Motor neuron (in vitro differentiated cells): ENCODE results near the gene RAP2C. TPM values are rescaled to one million over a fixed set of nuclear protein-coding genes. Genes with fewer than 3 reads are reported as not detected.
A peak's percentile ranks its signal among the peaks of the same experiment; 100 is the strongest.
"Not testable (repeated sequence)": the region's sequence is repeated elsewhere in the genome, so short reads cannot be mapped to it uniquely, and the experiment has no call there.

Source experiments
- ATAC-seq, 8 experiments: fragments of 200-7000 bp; cut with Tn5 transposase; replicated peaks in 6 of 8; 2 replicates each; pipeline ENCODE4 v1.8.0; 2021; ENCODE audit warnings: mild to moderate bottlenecking in 8 of 8, moderate library complexity in 8 of 8
- H3K27ac ChIP-seq, 2 donors: fragments of 250-450 bp; sonication (Bioruptor Pico); 2 replicates each; pipeline ENCODE4 v1.9.0; 2021; ENCODE audit warnings: antibody characterized with exemption in 2 of 2, mild to moderate bottlenecking in 2 of 2, moderate library complexity in 1 of 2
- H3K4me1 ChIP-seq, 2 donors: fragments of 250-450 bp; sonication (Bioruptor Pico); replicated peaks in 1 of 2; 2 replicates each; pipeline ENCODE4 v1.6.1; 2021; ENCODE audit warnings: antibody characterized with exemption in 2 of 2, mild to moderate bottlenecking in 2 of 2, moderate library complexity in 1 of 2
- H3K4me3 ChIP-seq, 5 donors: fragments of 250-450 bp; sonication (Bioruptor Pico); 2 replicates each; pipeline ENCODE4 v1.9.0; 2021; ENCODE audit warnings: antibody characterized with exemption in 5 of 5, mild to moderate bottlenecking in 5 of 5, moderate library complexity in 4 of 5
- WGBS, 10 experiments: fragments of 450-650 bp; shearing (Covaris generic); methylation state at CpG; one replicate each; pipeline ENCODE4 v1.0.0; 2022; 5-methylcytosine and 5-hydroxymethylcytosine counted together
- in situ Hi-C, 9 experiments: fragments of 400-800 bp; cut with MboI; loops; one replicate each; pipeline ENCODE4 v1.15.0; 2021; ENCODE audit warnings: low sequenced_read_pairs in 9 of 9, low pct_unique_long_range_greater_than_20kb in 2 of 9; ENCODE audit not compliant: unreplicated experiment in 9 of 9
- total RNA-seq, 8 experiments: library from RNA; unstranded; fragments of 300-600 nt; gene quantifications; 2 replicates each; pipeline versions ENCODE4 v1.2.3 to v1.2.4, GENCODE V29; 2022

RAP2C gene
- total RNA-seq, 8 experiments from 2014 or later = 16.6 to 34.8 (median 23.2) TPM

GRCh38 chrX:132191938-132192337, 27.3 kb downstream of the RAP2C start:
- ATAC-seq = no peak
- in situ Hi-C loops = no loop called here
- WGBS, 10 experiments = 83% methylated on average over 1 of the region's 1 CpG; no CpG with 5 or more reads in 9 of the 10 experiments
- Histone ChIP-seq H3K4me1 (no peaks in the 10 kb centered on the region), H3K4me3 (no peak overlapping the region), H3K27ac (no peak overlapping the region)

DNA sequence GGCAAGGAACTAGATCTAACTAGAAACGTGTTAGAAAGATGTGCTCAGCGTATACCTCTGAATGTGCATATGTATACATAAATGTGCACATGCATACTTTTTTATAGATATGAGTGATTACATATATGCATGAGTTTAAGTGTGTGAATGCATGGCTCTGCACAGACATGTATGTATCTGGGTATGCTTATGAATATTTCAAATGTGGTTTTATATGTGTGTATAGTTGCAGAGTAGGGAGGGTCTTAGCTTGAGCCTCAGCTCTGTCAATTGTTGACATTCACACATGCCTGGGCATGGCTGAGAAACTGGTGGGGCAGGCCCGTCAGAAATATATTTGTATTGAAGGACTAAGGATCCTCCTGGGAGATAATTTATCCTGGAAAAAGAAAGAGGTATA, 31.1 kb downstream of the RAP2C start:
- ATAC-seq = peak in 3 of 8 experiments; percentile 56 to 96 (median 68)
- WGBS, 10 experiments = 0 to 80% (median 52%) methylated on average over 1 to 3 of the region's 3 CpGs; no CpG with 5 or more reads in 6 of the 10 experiments
- Histone ChIP-seq H3K4me1 (no peaks in the 10 kb centered on the region), H3K27ac (no peak overlapping the region), H3K4me3 (no peak overlapping the region)
- in situ Hi-C loops = no loop called here

DNA sequence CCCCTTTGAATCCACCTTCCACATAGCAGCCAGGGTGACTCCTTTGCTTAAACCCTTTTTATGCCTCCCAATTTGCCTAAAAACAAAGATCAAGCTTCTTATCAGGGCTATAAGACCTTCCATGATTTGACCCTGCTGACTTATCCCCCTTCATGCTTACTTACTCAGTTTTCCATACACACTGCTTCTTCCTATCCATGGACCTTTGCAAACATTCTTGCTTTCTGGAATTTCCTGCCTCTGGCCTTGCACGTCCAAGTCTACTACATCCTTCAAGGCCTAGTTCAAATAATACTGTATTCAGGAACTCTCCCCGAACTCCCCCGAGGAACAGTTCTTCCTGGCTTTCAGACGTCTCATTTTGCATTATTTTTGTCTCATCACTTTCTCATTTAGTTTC, 31.8 kb downstream of the RAP2C start:
- H3K4me3 ChIP-seq = no peak overlapping the region
- WGBS, 10 experiments = 10 to 80% (median 59%) methylated on average over 1 to 4 of the region's 4 CpGs; no CpG with 5 or more reads in 2 of the 10 experiments
- H3K4me1 ChIP-seq = no peaks in the 10 kb centered on the region
- in situ Hi-C loops = no loop called here
- no peak for ATAC-seq
- H3K27ac ChIP-seq = no peak overlapping the region

DNA sequence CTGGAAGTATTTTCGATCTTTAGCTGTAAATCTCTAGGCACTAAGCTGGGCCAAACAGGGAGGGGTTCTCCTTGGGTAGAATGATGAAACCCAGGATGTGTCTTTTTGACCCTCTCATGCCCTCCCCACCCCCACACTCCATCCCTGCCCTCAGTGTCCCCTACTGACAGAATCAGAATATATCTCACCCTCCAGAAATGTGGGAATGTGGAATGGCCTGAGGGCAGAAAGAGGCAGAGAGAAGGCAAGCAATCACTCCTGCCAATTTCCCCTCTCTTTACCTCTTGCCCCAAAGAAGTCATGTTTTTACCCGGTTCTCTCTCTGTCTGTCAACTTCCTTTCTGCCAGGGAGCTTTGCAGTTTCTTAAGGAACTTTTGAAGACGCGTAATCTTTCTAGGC, 34.4 kb downstream of the RAP2C start:
- WGBS, 10 experiments = 75 to 88% (median 78%) methylated on average over 1 to 3 of the region's 4 CpGs; no CpG with 5 or more reads in 6 of the 10 experiments
- Histone ChIP-seq H3K27ac (no peak overlapping the region), H3K4me3 (no peak overlapping the region), H3K4me1 (no peaks in the 10 kb centered on the region)
- ATAC-seq = no peak
- in situ Hi-C loops = no loop called here

- H3K4me3 ChIP-seq = no peak overlapping the region
- H3K27ac ChIP-seq = no peak overlapping the region
- WGBS, 10 experiments = 0 to 80% (median 73%) methylated on average over 1 to 3 of the region's 7 CpGs; no CpG with 5 or more reads in 6 of the 10 experiments
- ATAC-seq = peak in 1 of 8 experiments; percentile 36
- in situ Hi-C loops = no loop called here
- no peaks in the 10 kb centered on the region for H3K4me1 ChIP-seq
These were observed 37.9 kb downstream of the RAP2C start for GRCh38 chrX:132181364-132181763.

DNA sequence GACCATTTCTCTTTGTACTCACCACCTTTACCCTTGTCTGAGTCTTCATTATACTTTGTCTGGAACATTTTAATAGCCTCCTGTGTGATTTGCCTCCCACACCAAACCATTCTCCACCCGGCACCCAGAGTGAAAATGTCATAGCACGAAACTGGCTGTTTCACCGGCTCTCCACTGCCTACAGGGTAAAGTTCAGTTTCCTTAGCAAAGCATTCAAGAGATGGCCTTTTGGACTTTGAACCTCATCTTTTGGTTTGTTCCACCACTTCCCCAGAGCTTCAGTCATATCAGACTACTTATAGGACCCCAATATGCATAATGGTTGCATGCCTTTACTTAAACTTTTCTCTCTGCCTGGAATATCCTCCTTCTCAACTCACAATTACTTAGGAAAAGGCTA, 38.3 kb downstream of the RAP2C start:
- WGBS, 10 experiments = 50 to 93% (median 53%) methylated on average over 2 to 3 of the region's 3 CpGs; no CpG with 5 or more reads in 7 of the 10 experiments
- in situ Hi-C loops = no loop called here
- H3K4me3 ChIP-seq = no peak overlapping the region
- H3K4me1 ChIP-seq = no peaks in the 10 kb centered on the region
- ATAC-seq = no peak
- no peak overlapping the region for H3K27ac ChIP-seq

DNA sequence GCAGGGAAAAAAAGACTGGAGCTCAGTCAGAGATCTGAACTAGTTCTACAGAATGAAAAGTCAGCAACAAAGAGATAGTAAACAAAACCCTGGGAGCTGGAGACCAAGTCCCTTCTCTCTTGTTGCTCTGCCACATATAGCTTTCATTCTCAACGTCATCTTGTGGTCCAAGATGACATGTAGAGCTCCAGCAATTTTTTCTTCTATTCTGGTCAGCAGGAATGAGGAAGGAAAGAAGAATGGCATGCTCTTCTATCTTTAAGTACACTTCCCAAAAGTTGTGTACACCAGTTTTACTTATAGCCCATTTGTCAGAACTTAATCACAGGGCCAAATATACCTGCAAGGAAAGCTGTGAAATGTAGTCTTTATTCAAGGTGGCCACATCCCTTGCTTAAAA, 45.6 kb downstream of the RAP2C start:
- no peaks in the 10 kb centered on the region for H3K4me1 ChIP-seq
- in situ Hi-C loops = no loop called here
- H3K4me3 ChIP-seq = no peak overlapping the region
- ATAC-seq = no peak
- WGBS, 10 experiments = 30 to 100% (median 100%) methylated on average over 1 of the region's 1 CpG; no CpG with 5 or more reads in 7 of the 10 experiments
- no peak overlapping the region for H3K27ac ChIP-seq

GRCh38 chrX:132171881-132172280, 47.4 kb downstream of the RAP2C start:
- H3K4me1 ChIP-seq = no peaks in the 10 kb centered on the region
- H3K27ac ChIP-seq = no peak overlapping the region
- 33 to 100% (median 81%) methylated on average over 1 to 3 of the region's 3 CpGs; no CpG with 5 or more reads in 5 of the 10 experiments for WGBS, 10 experiments
- in situ Hi-C loops = no loop called here
- ATAC-seq = no peak
- no peak overlapping the region for H3K4me3 ChIP-seq

GRCh38 chrX:132171478-132171877, 47.8 kb downstream of the RAP2C start:
- WGBS, 10 experiments = 14 to 92% (median 45%) methylated on average over 2 to 3 of the region's 3 CpGs; no CpG with 5 or more reads in 6 of the 10 experiments
- ATAC-seq = no peak
- no peak overlapping the region for H3K27ac ChIP-seq
- no peaks in the 10 kb centered on the region for H3K4me1 ChIP-seq
- in situ Hi-C loops = no loop called here
- no peak overlapping the region for H3K4me3 ChIP-seq

DNA sequence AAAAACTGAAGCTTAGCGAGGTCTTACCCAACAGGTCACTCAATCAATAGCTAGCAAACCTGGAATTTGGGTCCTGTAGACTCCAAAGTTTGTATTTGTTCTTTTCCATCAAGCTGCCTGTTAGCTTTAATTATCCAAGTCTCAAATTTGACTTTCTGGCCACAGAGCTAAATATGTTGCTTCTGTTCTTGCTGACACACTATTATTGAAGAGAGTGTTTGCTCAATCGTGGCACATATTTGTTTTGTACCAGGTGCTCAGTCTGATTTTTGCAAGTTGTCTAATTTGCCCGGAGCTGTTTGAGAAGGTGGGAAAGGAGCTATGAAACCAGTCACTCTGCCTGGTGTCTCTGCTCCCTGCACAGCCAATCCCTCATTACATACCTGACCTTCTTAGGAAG, 49.7 kb downstream of the RAP2C start:
- Histone ChIP-seq H3K4me3 (no peak overlapping the region), H3K4me1 (no peaks in the 10 kb centered on the region), H3K27ac (no peak overlapping the region)
- WGBS, 10 experiments = 15 to 100% (median 54%) methylated on average over 1 to 3 of the region's 3 CpGs; no CpG with 5 or more reads in 6 of the 10 experiments
- ATAC-seq = no peak
- in situ Hi-C loops = no loop called here

- no peak for ATAC-seq
- in situ Hi-C loops = no loop called here
- H3K4me1 ChIP-seq = no peaks in the 10 kb centered on the region
- H3K4me3 ChIP-seq = no peak overlapping the region
- H3K27ac ChIP-seq = no peak overlapping the region
These were observed 53.6 kb downstream of the RAP2C start for GRCh38 chrX:132165651-132166050.

DNA sequence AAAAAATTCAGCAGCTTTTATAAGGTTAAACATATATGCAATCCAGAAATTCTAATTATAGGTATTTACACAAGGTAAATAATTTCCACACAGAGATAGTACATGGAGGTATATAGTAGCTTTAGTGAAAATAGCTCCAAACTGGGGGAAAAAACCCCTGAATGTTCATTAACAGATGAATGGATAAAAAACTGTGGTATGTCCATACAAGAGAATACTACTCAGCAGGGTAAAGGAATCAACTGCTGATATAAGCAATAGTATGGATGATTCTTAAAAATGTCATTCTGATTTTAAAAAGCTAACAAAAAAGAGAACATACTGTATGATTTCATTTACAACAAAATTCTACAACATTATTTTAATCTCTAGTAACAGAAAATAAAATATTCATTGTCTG, 54.2 kb downstream of the RAP2C start:
- H3K27ac ChIP-seq = no peak overlapping the region
- no peak overlapping the region for H3K4me3 ChIP-seq
- in situ Hi-C loops = no loop called here
- H3K4me1 ChIP-seq = no peaks in the 10 kb centered on the region
- no peak for ATAC-seq

DNA sequence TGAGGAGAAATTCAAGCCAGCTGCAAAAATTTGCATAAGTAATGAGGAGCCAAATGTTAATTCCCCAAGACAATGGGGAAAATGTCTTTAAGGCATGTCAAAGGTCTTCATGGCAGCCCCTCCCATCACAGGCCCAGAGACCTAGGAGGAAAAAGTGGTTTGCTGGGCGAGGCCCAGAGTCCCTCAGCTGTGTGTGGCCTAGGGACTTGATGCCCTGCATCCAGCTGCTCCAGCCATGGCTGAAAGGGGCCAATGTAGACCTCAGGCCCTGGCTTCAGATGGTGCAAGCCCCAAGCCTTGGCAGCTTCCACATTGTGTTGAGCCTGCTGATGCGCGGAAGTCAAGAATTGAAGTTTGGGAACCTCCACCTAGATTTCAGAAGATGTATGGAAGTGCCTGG, 56.2 kb downstream of the RAP2C start:
- in situ Hi-C loops, H3K4me3 ChIP-seq, H3K4me1 ChIP-seq, H3K27ac ChIP-seq, ATAC-seq: not testable (repeated sequence)
- WGBS, 10 experiments = 67% methylated on average over 2 of the region's 3 CpGs; no CpG with 5 or more reads in 9 of the 10 experiments

DNA sequence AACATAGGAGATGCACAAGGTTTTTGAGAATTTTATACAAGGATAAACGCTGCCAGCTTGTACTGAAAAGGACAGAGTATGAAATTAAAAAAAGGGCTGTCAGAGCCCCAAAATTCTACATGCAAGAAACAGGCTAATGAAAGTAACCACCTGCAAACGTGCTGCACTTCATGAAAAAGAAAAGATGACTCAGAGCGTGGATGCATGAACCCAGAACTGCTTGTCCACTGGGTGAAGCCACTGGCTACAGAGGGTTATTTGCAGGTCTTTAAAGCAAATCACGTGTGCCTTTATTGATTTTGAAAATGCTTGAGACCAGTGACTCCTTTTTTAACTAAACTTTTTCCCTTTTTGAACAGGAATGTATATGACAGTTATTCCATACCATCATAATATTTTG, 66.1 kb downstream of the RAP2C start:
- 0 to 80% (median 50%) methylated on average over 1 to 4 of the region's 4 CpGs; no CpG with 5 or more reads in 4 of the 10 experiments for WGBS, 10 experiments
- ATAC-seq = no peak
- Histone ChIP-seq H3K27ac (no peak overlapping the region), H3K4me3 (no peak overlapping the region), H3K4me1 (no peaks in the 10 kb centered on the region)
- in situ Hi-C loops = no loop called here
